HG03196 (cell line): ENCODE results near the gene SIGLEC10.

Source experiments
- ATAC-seq: cut with Tn5 transposase; IDR thresholded peaks from one replicate; pipeline ENCODE4 v1.9.1; 2021; ENCODE audit not compliant: unreplicated experiment

SIGLEC10 gene

GRCh38 chr19:51396175-51396574, 21.3 kb downstream of the SIGLEC10 start:
- no peak for ATAC-seq

DNA sequence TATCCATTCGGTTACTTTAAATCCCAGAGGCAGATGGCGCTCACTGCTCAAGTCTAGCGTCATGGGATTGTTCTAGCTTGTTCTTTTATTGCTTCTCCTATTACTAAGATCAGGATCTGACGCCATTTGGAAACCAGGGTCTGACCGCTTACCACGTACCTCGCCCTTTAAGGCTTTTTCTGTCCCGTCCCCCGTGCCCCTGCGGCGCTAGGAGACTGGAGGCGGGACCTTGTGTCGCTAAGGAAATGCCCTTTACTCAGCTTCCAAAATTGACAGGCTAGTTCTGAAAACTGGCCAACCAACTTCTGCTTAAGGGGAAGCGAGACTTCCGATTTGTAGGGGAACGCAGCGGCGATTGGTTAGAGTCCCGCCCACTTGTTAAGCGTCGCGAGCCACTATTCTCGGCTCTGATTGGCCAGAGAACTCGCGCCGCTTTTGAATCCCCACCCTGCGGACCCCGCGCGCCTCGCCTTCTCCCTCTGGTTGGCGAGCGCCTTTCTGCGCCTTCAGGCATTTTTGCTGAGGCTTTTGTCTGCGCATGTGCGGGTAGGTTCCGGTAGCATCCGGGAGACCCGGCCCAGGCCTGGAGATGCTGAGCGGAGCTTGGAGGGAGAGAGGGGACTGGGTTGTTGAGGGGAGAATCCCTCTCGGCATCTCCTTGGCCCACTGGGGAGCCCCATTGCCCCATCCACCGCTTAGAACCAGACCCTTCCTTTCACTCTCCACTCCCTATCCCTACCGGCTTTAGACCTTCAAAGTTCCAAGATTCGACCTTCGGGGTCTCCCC, 23.2 kb downstream of the SIGLEC10 start:
- peak; percentile 84 for ATAC-seq

DNA sequence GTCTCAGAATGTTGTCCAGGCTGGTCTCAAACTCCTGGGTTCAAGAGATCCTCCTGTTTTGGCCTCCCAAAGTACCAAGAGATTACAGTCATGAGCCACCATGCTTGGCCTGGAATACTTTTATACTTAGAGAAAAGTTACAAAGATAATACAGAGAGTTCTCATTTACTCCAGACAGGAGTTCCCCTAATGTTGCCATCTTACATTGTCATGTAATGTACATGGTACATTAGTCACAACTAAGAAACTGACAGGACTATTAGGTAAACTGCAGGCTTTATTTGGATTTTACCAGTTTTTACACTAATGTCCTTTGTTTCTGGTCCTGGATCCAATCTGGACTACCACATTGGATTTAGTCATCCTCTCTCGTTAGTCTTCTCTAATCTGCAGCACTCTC, 24.7 kb downstream of the SIGLEC10 start:
- ATAC-seq: no peak

- no peak for ATAC-seq
These were observed 26.3 kb downstream of the SIGLEC10 start for GRCh38 chr19:51391073-51391611.

DNA sequence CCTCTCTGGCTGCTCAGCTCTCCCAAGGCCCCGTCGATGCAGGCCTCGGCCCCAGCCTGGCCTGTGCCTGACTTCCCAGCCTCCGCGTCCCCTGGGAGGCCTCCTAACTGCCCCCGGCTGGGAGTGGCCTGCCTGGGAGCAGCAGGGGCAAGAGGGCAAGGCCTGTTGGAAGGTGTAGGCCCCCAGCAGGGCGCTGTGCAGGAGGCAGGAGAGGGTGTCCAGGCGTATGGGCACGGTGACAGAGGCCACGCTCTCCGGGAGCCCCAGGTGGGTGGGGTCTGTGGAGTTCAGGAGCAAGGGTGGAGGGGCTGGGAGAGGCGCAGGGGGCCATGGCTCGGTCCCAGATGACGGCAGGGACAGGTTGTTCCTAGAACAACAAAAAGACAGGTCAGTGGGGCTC, 28.3 kb downstream of the SIGLEC10 start:
- no peak for ATAC-seq

- no peak for ATAC-seq
These were observed 29.5 kb downstream of the SIGLEC10 start, which contains the start of gene LIM2 for GRCh38 chr19:51387924-51388389. Gene LIM2 (minus strand): TSS chr19:51387974. CDS start chr19:51387443, 531 bp downstream.

- no peak for ATAC-seq
These were observed 30.4 kb downstream of the SIGLEC10 start for GRCh38 chr19:51386882-51387520.

DNA sequence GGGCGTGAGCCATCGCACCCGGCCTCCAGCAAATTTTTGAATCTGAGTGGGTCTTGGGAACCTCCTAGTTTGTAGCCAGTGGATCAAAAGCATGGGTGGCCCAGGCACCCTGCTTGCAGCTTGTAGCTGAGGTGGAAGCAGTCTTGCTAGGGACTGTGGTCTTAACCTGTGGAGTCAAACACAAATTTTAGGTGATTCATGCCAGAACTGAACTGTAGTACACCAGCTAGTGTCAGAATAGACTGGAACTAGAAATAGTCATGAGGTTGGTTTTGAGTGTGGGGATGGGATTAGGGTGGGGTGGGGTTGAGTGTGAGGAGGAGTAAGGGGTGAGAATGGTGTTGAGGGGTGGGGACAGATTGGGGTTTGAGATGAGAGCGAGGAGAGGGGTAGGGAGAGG, 35.4 kb downstream of the SIGLEC10 start:
- ATAC-seq: no peak

- no peak for ATAC-seq
These were observed 37.1 kb downstream of the SIGLEC10 start for GRCh38 chr19:51380379-51380778.

DNA sequence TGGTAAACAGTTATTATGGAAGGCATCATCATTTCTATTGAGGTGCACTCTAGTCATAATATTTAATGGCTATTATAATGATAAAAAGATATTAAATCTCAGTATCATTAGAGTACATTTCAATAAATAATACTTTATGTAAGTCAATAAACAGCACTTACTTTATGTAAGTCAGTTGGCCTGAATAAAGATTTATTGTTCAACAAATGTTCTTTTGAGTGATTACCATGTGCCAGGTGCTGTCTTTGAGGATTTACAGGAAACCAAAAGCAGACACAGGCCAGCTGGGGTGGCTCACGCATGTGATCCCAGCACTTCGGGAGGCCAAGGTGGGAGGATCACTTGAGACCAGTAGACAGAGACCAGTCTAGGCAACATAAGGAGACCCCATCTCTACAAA, 40.0 kb downstream of the SIGLEC10 start:
- ATAC-seq: no peak

DNA sequence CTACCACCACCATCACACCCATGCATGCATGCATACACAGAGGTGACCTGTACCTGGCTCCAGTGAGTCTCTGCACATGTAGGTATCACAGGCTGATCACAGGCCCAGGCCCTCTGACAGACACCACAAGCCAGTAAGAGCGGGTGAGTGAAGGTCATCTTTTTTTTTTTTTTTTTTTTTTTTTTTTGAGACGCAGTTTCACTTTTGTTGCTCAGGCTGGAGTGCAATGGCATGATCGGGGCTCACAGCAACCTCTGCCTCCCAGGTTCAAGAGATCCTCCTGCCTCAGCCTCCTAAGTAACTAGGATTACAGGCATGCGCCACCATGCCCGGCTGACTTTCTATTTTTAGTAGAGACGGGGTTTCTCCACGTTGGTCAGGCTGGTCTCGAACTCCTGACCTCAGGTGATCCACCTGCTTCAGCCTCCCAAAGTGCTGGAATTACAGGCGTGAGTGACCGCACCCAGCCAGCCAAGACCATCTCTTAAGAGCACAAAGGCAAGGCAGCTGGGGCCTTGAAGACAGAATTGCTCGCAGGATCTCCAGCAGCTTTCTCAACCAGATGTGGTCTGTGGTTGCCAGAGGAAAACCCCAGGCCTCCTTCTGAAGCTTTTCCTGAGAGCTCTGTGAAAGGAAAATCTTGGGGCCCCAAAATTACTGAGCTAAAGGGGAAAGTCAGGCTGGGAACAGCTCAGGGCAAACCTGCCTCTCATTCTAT, 41.8 kb downstream of the SIGLEC10 start:
- no peak for ATAC-seq

DNA sequence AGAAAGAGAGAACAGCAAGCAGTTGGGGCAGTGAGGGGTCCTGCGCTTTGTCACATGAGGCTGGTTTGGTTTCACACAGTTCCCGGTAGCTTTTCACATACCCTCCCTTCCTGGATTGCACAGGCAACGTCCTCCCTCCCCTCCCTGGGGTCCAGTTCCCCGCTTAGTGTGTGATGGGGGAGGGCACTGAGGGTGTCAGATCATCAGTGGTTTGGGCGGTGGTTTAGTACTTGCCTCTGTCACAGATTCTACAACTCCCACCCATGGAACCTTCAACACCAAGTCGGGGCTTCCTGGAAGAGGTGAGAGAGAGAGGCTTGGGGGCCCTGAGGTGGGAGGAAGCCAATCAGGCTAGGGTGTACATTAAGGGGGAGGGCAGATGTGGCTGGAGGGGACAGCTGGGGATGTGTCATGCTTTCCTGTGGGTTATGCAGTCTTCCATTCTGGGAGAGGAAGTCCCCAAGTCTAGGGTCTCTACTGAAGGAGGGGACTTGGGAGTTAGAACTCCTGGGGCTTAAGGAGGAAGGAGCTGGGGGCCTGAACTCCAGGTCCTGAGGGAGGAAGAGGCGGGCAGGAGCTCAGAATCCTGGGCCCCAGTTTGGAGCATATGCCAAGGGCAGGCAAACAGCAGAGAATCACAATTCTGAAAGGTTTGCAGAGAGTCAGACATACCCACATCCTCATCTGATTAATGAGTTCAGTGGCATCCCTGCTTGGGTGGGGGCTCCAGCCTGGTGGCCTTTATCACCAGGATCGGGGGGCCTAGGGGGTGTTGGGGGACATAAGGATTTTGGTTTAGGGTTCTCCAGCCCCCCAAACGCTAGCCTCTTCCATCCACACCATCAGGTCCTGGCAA, 44.6 kb downstream of the SIGLEC10 start, which contains the start of gene NKG7:
Gene NKG7, minus strand, starts transcription at position 6 of the 856 bp plus-strand sequence. CDS start 119 bp downstream, outside the sequence.
- no peak for ATAC-seq

- no peak for ATAC-seq
These were observed 45.3 kb downstream of the SIGLEC10 start for GRCh38 chr19:51372021-51372648.

DNA sequence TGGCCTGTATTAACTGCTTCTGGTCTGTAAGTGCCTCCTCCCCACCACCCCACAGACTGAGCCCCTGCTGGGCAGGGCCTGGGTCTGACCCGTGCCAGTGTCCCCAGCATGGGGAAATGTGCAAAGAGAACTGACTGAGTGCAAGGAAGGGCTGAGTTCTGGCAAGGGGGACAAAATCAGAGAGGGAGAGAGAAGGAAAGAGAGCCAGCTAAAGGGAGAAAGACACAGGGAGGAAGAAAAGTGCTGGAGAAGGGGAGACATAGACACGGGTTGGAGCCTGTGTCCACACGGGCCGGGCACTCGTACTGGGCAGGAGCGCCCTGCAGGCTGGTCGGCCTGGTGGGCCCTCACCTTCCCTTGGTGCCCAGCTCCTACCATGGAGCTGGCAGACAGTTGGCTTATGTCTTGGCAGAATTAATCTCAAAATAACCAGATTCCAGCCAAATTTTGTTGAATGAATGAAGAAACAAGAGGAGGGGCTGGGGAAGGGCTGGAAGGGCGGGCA, 46.2 kb downstream of the SIGLEC10 start:
- no peak for ATAC-seq

DNA sequence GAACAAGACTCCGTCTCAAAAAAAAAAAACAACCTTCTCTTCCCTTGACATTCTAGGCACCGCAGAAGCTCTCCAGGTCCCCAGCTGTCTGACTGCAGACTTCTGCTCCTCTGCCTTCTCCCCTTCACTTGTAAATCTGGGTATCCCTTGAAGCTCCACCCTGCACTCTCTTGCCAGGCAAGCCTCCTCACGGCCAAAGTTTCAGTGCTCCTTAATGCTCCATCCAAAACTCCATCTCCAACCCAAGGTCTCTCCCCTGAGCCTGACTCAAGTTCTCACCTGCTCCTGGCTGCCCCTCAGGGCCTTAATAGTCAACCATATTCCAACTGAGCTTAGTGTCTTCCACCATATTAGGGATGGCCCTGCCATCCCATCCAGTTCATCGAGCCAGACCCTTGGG, 47.2 kb downstream of the SIGLEC10 start:
- ATAC-seq: no peak

GRCh38 chr19:51368366-51369282, 48.8 kb downstream of the SIGLEC10 start, which contains the start of gene CLDND2:
Gene CLDND2 (minus strand): TSS chr19:51369003. CDS start chr19:51368577, 426 bp downstream.
- no peak for ATAC-seq

DNA sequence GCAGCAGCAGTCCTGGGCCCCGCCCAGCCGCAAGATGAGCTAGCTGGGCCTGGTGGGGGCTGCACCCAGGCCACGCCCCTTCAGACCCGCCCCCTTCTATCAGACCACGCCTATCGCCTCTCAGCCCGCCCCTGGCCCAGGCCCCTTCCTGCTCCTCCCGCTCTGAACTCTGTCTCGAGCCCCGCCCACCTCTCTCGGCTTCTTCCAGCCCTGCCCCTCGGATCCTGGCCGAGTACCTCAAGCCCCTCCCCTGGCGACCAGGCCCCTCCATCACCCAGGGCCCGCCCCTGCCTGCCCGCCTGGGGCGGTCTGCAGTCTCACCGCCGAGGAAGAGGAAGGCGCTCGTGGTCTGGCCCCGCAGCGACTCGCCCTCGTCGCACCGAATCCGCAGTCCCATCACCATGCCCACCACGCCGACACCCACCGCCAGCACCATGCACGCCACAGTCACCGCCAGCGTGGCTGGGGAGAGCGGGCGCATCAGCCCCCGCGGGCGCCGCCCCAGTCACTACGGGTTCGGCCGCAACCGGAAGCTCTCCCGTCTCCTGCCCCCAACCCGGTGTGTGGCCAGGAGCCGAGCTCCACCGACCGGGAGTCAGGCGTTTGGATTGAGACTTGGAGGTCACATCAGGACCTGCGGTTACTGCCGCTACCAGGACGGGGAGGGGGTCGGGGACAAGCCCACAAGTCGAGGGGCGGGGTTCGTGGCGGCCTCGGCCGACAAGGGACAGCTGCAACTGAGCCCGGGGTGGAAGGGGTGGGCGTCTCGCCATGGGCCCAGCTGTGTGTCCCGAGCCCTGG, 49.7 kb downstream of the SIGLEC10 start:
- ATAC-seq: peak; percentile 68

DNA sequence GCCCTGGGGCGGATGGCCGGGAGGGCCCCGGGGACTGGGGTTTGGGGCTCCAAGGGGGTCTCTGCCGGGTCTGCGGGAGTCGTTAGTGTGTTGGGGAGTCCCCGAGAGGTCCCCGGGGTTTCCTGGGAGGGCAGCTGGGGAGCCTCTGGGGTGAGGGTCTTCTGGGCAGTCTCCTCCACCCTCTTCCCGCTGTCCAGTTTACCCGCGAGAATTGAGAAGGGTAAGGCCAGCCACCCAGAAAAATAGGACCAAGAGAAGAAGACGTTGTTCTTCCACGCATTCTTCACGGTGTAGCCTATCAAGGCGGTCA, 50.2 kb downstream of the SIGLEC10 start:
- ATAC-seq: no peak
